ENCODE data around the gene ICE1.

GRCh38 chr5:5414999-5415398, 7.5 kb upstream of the ICE1 start:
- TF ChIP-seq ELF4 (CRISPR knock-in tag; IDR thresholded peaks at IDR 0.05; ENCODE audit: low read depth) = no peak
- TF ChIP-seq ZNF232 (CRISPR knock-in tag; IDR thresholded peaks at IDR 0.05) = no peak
- TF ChIP-seq CTCF (IDR thresholded peaks at IDR 0.05) = no peak
- no peak for TF ChIP-seq MAX (CRISPR knock-in tag; IDR thresholded peaks at IDR 0.05)
- no peak for TF ChIP-seq ZBTB43 (CRISPR knock-in tag; IDR thresholded peaks at IDR 0.05)
- TF ChIP-seq RELA (CRISPR knock-in tag; IDR thresholded peaks at IDR 0.05; ENCODE audit: borderline replicate concordance) = no peak
- no peak for TF ChIP-seq ATF1 (CRISPR knock-in tag; IDR thresholded peaks at IDR 0.05)
- no peak for TF ChIP-seq ATF2 (CRISPR knock-in tag; IDR thresholded peaks at IDR 0.05; ENCODE audit: borderline replicate concordance, low read depth)
- no peak for TF ChIP-seq USF1 (CRISPR knock-in tag; IDR thresholded peaks at IDR 0.05)
- no peak for TF ChIP-seq PRDM15 (CRISPR knock-in tag; IDR thresholded peaks at IDR 0.05)

Measured in WTC11 (cell line).